ENCODE results near the gene SLX4.

- no peak for TF ChIP-seq EZH2 (IDR thresholded peaks at IDR 0.05)
- no peak for TF ChIP-seq POLR2AphosphoS5 (IDR thresholded peaks at IDR 0.05; ENCODE audit: borderline replicate concordance, low read depth, low read length)
- TF ChIP-seq FOXP2 (optimal IDR thresholded peaks at IDR 0.05; ENCODE audit: control extremely low read depth, extremely low read length, insufficient read depth): no peak
Observed at GRCh38 chr16:3656491-3657468, 45.4 kb upstream of the SLX4 start.
